ENCODE data around the gene ASPSCR1.

DNA sequence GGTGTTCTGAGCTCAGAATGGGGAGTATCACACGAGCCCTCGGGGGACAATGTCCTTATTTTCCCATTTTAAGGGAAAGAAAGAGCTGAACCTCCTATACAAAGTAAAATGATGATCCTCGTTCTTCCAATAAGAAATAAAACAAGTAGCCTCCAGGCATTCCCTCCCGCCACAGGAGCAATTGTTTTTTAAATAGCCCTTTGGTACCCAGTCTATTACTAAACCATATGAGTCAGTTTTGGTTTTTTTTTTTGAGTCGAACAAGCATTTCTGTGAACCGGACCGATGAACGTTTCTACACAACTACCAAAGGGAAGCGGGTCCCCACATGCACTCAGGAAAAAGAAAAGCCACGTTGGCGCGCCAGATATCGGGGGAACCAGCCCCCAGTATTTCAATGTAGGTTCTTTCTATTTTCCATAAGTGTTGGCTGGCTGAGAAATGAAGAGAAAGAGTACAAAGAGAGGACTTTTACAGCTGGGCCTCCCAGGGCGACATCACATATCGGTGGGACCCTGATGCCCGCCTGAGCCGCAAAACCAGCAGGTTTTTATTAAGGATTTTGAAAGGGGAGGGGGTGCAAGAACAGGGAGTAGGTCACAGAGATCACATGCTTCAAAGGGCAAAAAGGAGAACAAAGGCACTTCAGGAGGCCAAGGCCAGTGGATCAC is 63.9 kb downstream of the ASPSCR1 start:
- TF ChIP-seq, protein P1, sequence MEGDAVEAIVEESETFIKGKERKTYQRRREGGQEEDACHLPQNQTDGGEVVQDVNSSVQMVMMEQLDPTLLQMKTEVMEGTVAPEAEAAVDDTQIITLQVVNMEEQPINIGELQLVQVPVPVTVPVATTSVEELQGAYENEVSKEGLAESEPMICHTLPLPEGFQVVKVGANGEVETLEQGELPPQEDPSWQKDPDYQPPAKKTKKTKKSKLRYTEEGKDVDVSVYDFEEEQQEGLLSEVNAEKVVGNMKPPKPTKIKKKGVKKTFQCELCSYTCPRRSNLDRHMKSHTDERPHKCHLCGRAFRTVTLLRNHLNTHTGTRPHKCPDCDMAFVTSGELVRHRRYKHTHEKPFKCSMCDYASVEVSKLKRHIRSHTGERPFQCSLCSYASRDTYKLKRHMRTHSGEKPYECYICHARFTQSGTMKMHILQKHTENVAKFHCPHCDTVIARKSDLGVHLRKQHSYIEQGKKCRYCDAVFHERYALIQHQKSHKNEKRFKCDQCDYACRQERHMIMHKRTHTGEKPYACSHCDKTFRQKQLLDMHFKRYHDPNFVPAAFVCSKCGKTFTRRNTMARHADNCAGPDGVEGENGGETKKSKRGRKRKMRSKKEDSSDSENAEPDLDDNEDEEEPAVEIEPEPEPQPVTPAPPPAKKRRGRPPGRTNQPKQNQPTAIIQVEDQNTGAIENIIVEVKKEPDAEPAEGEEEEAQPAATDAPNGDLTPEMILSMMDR (IDR thresholded peaks at IDR 0.05 in 4 of 5, conservative IDR thresholded peaks at IDR 0.05 in 1 of 5), result no peak
- no peak for TF ChIP-seq POLR2A (IDR thresholded peaks at IDR 0.05)
